ENCODE measurements around the gene SPAG16.

The SPAG16 gene

GRCh38 chr2:214220251-214220650 lies 936.0 kb downstream of the SPAG16 start:
- Mint-ChIP-seq H3K27me3 (no peaks in the 10 kb centered on the region), H3K4me3 (no peak overlapping the region), H3K4me1 (no peaks in the 10 kb centered on the region), H3K27ac (ENCODE audit: low read depth) (no peak overlapping the region), H3K36me3 (ENCODE audit: insufficient read depth) (no peaks in the 10 kb centered on the region), H3K9me3 (peaks cover 7% of the 10 kb centered on the region)
- DNase-seq (ENCODE audit: low spot score in 2 of 2) (no peak), ATAC-seq (replicated peaks; ENCODE audit: extremely low read depth, poor library complexity, severe bottlenecking) (no peak)

GRCh38 chr2:214226061-214226460 lies 941.8 kb downstream of the SPAG16 start:
- no peak overlapping the region for H3K27ac Mint-ChIP-seq (ENCODE audit: low read depth)
- H3K4me1 Mint-ChIP-seq = no peaks in the 10 kb centered on the region
- no peak for ATAC-seq (replicated peaks; ENCODE audit: extremely low read depth, poor library complexity, severe bottlenecking)
- DNase-seq (ENCODE audit: low spot score in 2 of 2) = no peak
- H3K4me3 Mint-ChIP-seq = no peak overlapping the region
- H3K27me3 Mint-ChIP-seq = no peaks in the 10 kb centered on the region
- no peaks in the 10 kb centered on the region for H3K36me3 Mint-ChIP-seq (ENCODE audit: insufficient read depth)
- H3K9me3 Mint-ChIP-seq = no peaks in the 10 kb centered on the region

DNA sequence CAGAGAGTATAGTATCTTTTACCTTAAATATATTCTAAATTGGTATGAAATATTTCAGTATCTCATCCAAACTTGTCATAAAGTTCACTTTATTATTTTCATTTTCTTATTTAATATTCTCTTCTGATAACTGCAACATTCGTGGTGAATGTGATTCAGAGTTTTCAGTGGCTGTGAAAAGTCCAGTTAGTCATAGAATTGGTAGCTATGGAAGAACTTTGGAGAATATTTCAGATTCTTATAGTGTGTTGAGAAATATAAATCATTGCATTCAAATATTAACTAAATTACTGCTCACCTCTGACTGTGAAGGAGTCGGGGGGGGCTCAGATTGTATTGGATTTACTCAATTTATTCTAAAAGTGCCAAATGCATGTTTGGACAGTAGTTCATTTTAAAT lies 948.0 kb downstream of the SPAG16 start:
- Mint-ChIP-seq H3K27ac (ENCODE audit: low read depth) (no peak overlapping the region), H3K9me3 (peaks cover 5% of the 10 kb centered on the region), H3K36me3 (ENCODE audit: insufficient read depth) (no peaks in the 10 kb centered on the region), H3K4me1 (no peaks in the 10 kb centered on the region), H3K4me3 (no peak overlapping the region), H3K27me3 (no peaks in the 10 kb centered on the region)
- no peak for DNase-seq (ENCODE audit: low spot score in 2 of 2)
- ATAC-seq (replicated peaks; ENCODE audit: extremely low read depth, poor library complexity, severe bottlenecking) = no peak

DNA sequence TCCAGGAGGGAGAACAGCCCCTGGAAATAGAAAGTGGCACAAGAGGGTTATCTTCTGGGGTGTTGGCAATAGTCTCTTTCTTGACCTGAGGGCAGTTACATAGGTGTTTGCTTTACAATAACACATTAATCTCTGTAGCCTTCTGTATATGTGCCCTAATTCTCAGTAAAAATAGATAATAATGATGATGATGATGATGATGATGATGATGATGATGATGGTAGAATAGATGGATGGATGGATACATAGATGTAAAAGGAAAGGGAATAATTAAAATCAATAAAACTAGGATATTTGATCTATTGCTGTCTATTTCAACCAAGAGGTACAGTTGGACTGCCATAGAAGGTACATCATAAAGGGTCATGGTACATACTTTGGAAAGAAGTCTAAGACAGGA lies 948.9 kb downstream of the SPAG16 start:
- H3K27ac Mint-ChIP-seq (ENCODE audit: low read depth) = no peak overlapping the region
- no peaks in the 10 kb centered on the region for H3K4me1 Mint-ChIP-seq
- H3K9me3 Mint-ChIP-seq = peaks cover 5% of the 10 kb centered on the region
- no peaks in the 10 kb centered on the region for H3K36me3 Mint-ChIP-seq (ENCODE audit: insufficient read depth)
- DNase-seq (ENCODE audit: low spot score in 2 of 2) (no peak), ATAC-seq (replicated peaks; ENCODE audit: extremely low read depth, poor library complexity, severe bottlenecking) (no peak)
- H3K4me3 Mint-ChIP-seq = no peak overlapping the region
- no peaks in the 10 kb centered on the region for H3K27me3 Mint-ChIP-seq

DNA sequence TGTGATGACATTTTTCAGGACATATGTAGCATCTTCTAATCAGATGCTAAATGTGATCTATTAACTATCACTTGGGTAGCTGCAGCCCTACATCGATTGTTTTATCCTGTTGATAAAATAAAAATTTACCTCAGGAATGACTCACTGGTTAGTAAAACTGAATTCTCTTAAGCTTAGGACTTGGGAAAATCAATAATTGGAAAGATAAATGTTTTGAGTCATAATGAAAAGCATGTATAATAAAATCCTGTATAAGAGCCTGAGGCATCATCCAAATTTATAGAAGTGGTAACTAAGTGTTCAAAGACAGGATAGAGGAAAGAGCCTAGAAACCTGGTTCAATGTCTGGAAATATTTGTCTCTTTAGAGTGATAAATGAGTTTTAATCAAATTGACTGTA lies 958.5 kb downstream of the SPAG16 start:
- H3K36me3 Mint-ChIP-seq (ENCODE audit: insufficient read depth) = peaks cover 2% of the 10 kb centered on the region
- no peak for ATAC-seq (replicated peaks; ENCODE audit: extremely low read depth, poor library complexity, severe bottlenecking)
- H3K27me3 Mint-ChIP-seq = no peaks in the 10 kb centered on the region
- no peak for DNase-seq (ENCODE audit: low spot score in 2 of 2)
- H3K27ac Mint-ChIP-seq (ENCODE audit: low read depth) = no peak overlapping the region
- H3K4me3 Mint-ChIP-seq = no peak overlapping the region
- no peaks in the 10 kb centered on the region for H3K4me1 Mint-ChIP-seq
- no peaks in the 10 kb centered on the region for H3K9me3 Mint-ChIP-seq

DNA sequence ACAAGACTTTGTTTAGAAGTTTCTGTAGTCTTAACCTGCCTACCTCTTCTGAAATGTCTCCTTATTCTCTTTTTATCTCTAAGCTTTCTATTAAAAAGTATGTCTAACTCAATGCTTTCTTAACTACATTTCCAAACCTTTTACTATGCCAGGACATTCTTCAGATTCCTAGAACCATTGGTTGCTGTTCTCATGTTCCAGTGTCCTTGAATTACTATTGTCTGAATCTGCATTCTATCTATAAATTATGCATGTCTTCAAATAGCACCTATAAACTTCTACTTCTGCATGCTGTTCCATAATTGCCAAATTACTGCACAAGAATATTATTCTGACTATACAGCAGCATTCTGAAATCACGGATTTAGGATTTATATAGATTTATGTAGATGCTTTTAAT lies 960.6 kb downstream of the SPAG16 start:
- DNase-seq (ENCODE audit: low spot score in 2 of 2) (no peak), ATAC-seq (replicated peaks; ENCODE audit: extremely low read depth, poor library complexity, severe bottlenecking) (no peak)
- Mint-ChIP-seq H3K27ac (ENCODE audit: low read depth) (no peak overlapping the region), H3K4me1 (no peaks in the 10 kb centered on the region), H3K27me3 (no peaks in the 10 kb centered on the region), H3K9me3 (peaks cover 5% of the 10 kb centered on the region), H3K36me3 (ENCODE audit: insufficient read depth) (peaks cover 2% of the 10 kb centered on the region), H3K4me3 (no peak overlapping the region)

- Mint-ChIP-seq H3K36me3 (ENCODE audit: insufficient read depth) (no peaks in the 10 kb centered on the region), H3K27ac (ENCODE audit: low read depth) (no peak overlapping the region), H3K4me1 (no peaks in the 10 kb centered on the region), H3K27me3 (no peaks in the 10 kb centered on the region), H3K9me3 (peaks cover 5% of the 10 kb centered on the region), H3K4me3 (no peak overlapping the region)
- ATAC-seq (replicated peaks; ENCODE audit: extremely low read depth, poor library complexity, severe bottlenecking) (no peak), DNase-seq (ENCODE audit: low spot score in 2 of 2) (no peak)
These were observed 962.2 kb downstream of the SPAG16 start for GRCh38 chr2:214246417-214246816.

- no peak for DNase-seq (ENCODE audit: low spot score in 2 of 2)
- no peak overlapping the region for H3K4me3 Mint-ChIP-seq
- ATAC-seq (replicated peaks; ENCODE audit: extremely low read depth, poor library complexity, severe bottlenecking) = no peak
- no peaks in the 10 kb centered on the region for H3K36me3 Mint-ChIP-seq (ENCODE audit: insufficient read depth)
- no peaks in the 10 kb centered on the region for H3K4me1 Mint-ChIP-seq
- H3K27me3 Mint-ChIP-seq = no peaks in the 10 kb centered on the region
- no peak overlapping the region for H3K27ac Mint-ChIP-seq (ENCODE audit: low read depth)
- H3K9me3 Mint-ChIP-seq = peaks cover 5% of the 10 kb centered on the region
These were observed 963.3 kb downstream of the SPAG16 start for GRCh38 chr2:214247531-214247930.

GRCh38 chr2:214255046-214255445 lies 970.8 kb downstream of the SPAG16 start:
- ATAC-seq (replicated peaks; ENCODE audit: extremely low read depth, poor library complexity, severe bottlenecking) = no peak
- Mint-ChIP-seq H3K36me3 (ENCODE audit: insufficient read depth) (no peaks in the 10 kb centered on the region), H3K27me3 (no peaks in the 10 kb centered on the region), H3K4me3 (no peak overlapping the region), H3K9me3 (peaks cover 6% of the 10 kb centered on the region), H3K27ac (ENCODE audit: low read depth) (no peak overlapping the region), H3K4me1 (no peaks in the 10 kb centered on the region)
- DNase-seq (ENCODE audit: low spot score in 2 of 2) = no peak

- Mint-ChIP-seq H3K4me1 (no peaks in the 10 kb centered on the region), H3K27me3 (no peaks in the 10 kb centered on the region), H3K9me3 (peaks cover 11% of the 10 kb centered on the region), H3K36me3 (ENCODE audit: insufficient read depth) (no peaks in the 10 kb centered on the region), H3K27ac (ENCODE audit: low read depth) (no peak overlapping the region), H3K4me3 (no peak overlapping the region)
- ATAC-seq (replicated peaks; ENCODE audit: extremely low read depth, poor library complexity, severe bottlenecking) = no peak
- no peak for DNase-seq (ENCODE audit: low spot score in 2 of 2)
These were observed 977.4 kb downstream of the SPAG16 start for GRCh38 chr2:214261683-214262082.

GRCh38 chr2:214264171-214264570 lies 979.9 kb downstream of the SPAG16 start:
- no peak overlapping the region for H3K4me3 Mint-ChIP-seq
- no peaks in the 10 kb centered on the region for H3K36me3 Mint-ChIP-seq (ENCODE audit: insufficient read depth)
- H3K4me1 Mint-ChIP-seq = no peaks in the 10 kb centered on the region
- no peak for ATAC-seq (replicated peaks; ENCODE audit: extremely low read depth, poor library complexity, severe bottlenecking)
- no peaks in the 10 kb centered on the region for H3K27me3 Mint-ChIP-seq
- no peak for DNase-seq (ENCODE audit: low spot score in 2 of 2)
- no peak overlapping the region for H3K27ac Mint-ChIP-seq (ENCODE audit: low read depth)
- H3K9me3 Mint-ChIP-seq = peaks cover 16% of the 10 kb centered on the region

GRCh38 chr2:214265991-214266489 lies 981.8 kb downstream of the SPAG16 start:
- no peak for DNase-seq (ENCODE audit: low spot score in 2 of 2)
- Mint-ChIP-seq H3K27ac (ENCODE audit: low read depth) (no peak overlapping the region), H3K36me3 (ENCODE audit: insufficient read depth) (no peaks in the 10 kb centered on the region), H3K4me1 (no peaks in the 10 kb centered on the region), H3K27me3 (no peaks in the 10 kb centered on the region), H3K4me3 (no peak overlapping the region), H3K9me3 (peaks cover 5% of the 10 kb centered on the region)
- ATAC-seq (replicated peaks; ENCODE audit: extremely low read depth, poor library complexity, severe bottlenecking) = no peak

DNA sequence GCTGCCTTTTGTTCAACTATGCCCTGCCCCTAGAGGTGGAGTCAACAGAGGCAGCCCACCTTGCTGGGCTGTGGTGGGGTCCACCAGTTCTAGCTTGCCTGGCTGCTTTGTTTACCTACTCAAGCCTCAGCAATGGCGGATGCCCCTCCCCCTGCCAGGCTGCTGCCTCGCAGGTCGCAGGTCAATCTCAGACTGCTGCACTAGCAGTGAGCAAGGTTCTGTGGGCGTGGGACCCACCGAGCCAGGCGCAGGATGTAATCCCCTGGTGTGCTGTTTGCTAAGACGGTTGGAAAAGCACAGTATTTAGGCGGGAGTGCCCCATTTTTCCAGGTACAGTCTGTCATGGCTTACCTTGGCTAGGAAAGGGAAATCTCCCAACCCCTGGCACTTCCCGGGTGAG lies 993.6 kb downstream of the SPAG16 start:
- Mint-ChIP-seq H3K4me1 (no peaks in the 10 kb centered on the region), H3K4me3 (no peak overlapping the region), H3K36me3 (ENCODE audit: insufficient read depth) (no peaks in the 10 kb centered on the region), H3K9me3 (peaks cover 23% of the 10 kb centered on the region), H3K27me3 (no peaks in the 10 kb centered on the region), H3K27ac (ENCODE audit: low read depth) (no peak overlapping the region)
- ATAC-seq (replicated peaks; ENCODE audit: extremely low read depth, poor library complexity, severe bottlenecking) (no peak), DNase-seq (ENCODE audit: low spot score in 2 of 2) (no peak)

- peaks cover 6% of the 10 kb centered on the region for H3K9me3 Mint-ChIP-seq
- no peaks in the 10 kb centered on the region for H3K36me3 Mint-ChIP-seq (ENCODE audit: insufficient read depth)
- H3K4me1 Mint-ChIP-seq = no peaks in the 10 kb centered on the region
- no peaks in the 10 kb centered on the region for H3K27me3 Mint-ChIP-seq
- ATAC-seq (replicated peaks; ENCODE audit: extremely low read depth, poor library complexity, severe bottlenecking) (no peak), DNase-seq (ENCODE audit: low spot score in 2 of 2) (no peak)
- H3K4me3 Mint-ChIP-seq = no peak overlapping the region
- H3K27ac Mint-ChIP-seq (ENCODE audit: low read depth) = no peak overlapping the region
These were observed 1001.7 kb downstream of the SPAG16 start for GRCh38 chr2:214286011-214286410.
